ENCODE data around the gene NFYA.

- TF ChIP-seq POLR2A (IDR thresholded peaks at IDR 0.05; ENCODE audit: borderline replicate concordance, extremely low read depth, insufficient read depth, insufficient read length) (no peak), ATF3 (IDR thresholded peaks at IDR 0.05) (no peak)
Measured at GRCh38 chr6:41025966-41026530, 46.7 kb upstream of the NFYA start.

Measured in HCT116 (cell line).